GM21737 (cell line): ENCODE data around the gene SND1.

Experiments used
- ATAC-seq: cut with Tn5 transposase; IDR thresholded peaks from one replicate; pipeline ENCODE4 v1.9.1; 2021; ENCODE audit warnings: mild to moderate bottlenecking, moderate library complexity; ENCODE audit not compliant: unreplicated experiment

Gene SND1

GRCh38 chr7:127764681-127765080 is 112.7 kb downstream of the SND1 start:
- no peak for ATAC-seq

GRCh38 chr7:127765150-127765549 is 113.2 kb downstream of the SND1 start:
- no peak for ATAC-seq

- ATAC-seq = no peak
Observed at GRCh38 chr7:127766831-127767459, 115.0 kb downstream of the SND1 start.

GRCh38 chr7:127768241-127768640 is 116.2 kb downstream of the SND1 start:
- ATAC-seq = no peak

GRCh38 chr7:127769137-127769536 is 117.1 kb downstream of the SND1 start:
- ATAC-seq = no peak

GRCh38 chr7:127769696-127770400 is 117.9 kb downstream of the SND1 start:
- no peak for ATAC-seq

GRCh38 chr7:127770885-127771284 is 118.9 kb downstream of the SND1 start:
- no peak for ATAC-seq

- ATAC-seq = no peak
Observed at GRCh38 chr7:127771707-127772106, 119.7 kb downstream of the SND1 start.

- ATAC-seq = no peak
Observed at GRCh38 chr7:127776776-127777386, 124.9 kb downstream of the SND1 start.

- no peak for ATAC-seq
Observed at GRCh38 chr7:127780489-127780888, 128.5 kb downstream of the SND1 start.

- ATAC-seq = no peak
Observed at GRCh38 chr7:127781081-127781480, 129.1 kb downstream of the SND1 start.

- ATAC-seq = no peak
Observed at GRCh38 chr7:127782075-127782474, 130.1 kb downstream of the SND1 start.

GRCh38 chr7:127782654-127783559 is 130.9 kb downstream of the SND1 start:
- peak; percentile 82 for ATAC-seq

- no peak for ATAC-seq
Observed at GRCh38 chr7:127786184-127786583, 134.2 kb downstream of the SND1 start.

GRCh38 chr7:127789031-127789430 is 137.0 kb downstream of the SND1 start:
- ATAC-seq = no peak

- no peak for ATAC-seq
Observed at GRCh38 chr7:127791446-127792189, 139.6 kb downstream of the SND1 start.

- ATAC-seq = no peak
Observed at GRCh38 chr7:127792528-127793342, 140.7 kb downstream of the SND1 start.

GRCh38 chr7:127793582-127793981 is 141.6 kb downstream of the SND1 start:
- ATAC-seq = no peak

GRCh38 chr7:127794136-127794535 is 142.1 kb downstream of the SND1 start:
- no peak for ATAC-seq

GRCh38 chr7:127794551-127794950 is 142.6 kb downstream of the SND1 start:
- ATAC-seq = no peak
